Neural progenitor cell (in vitro differentiated cells): ENCODE data around the gene MKI67.

Experiments used
- EZH2 ChIP-seq: fragments of 200-600 bp; sonication (generic); IDR thresholded peaks from 2 replicates; pipeline ENCODE4 v1.6.1; 2017; ENCODE audit warnings: antibody characterized with exemption, mild to moderate bottlenecking, moderate library complexity
- EZH2phosphoT487 ChIP-seq: fragments of 200-600 bp; sonication (generic); IDR thresholded peaks from 2 replicates; pipeline ENCODE4 v1.6.1; 2017; ENCODE audit warnings: antibody characterized with exemption
- TF ChIP-seq, protein P1 (sequence below): fragments of 200-600 bp; sonication (generic); IDR thresholded peaks from 2 replicates; pipeline ENCODE4 v1.5.1; 2017; ENCODE audit warnings: antibody characterized with exemption, mild to moderate bottlenecking

DNA sequence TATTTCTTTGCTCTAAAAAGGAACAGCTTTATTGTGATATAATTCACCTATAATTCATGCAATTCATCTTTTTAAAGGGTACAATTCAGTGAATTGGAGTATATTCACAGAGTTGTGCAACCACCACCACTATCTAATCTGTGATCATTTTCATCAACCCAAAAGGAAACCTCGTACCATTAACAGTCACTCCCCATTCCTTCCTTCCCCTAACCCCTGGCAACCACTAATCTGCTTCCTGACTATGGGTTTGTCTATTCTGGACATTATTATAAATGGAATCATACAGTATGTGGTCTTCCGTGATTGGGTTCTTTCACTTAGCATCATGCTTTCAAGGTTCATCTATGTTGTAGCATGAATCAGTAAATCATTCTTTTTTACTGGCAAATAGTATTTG, 52.3 kb downstream of the MKI67 start:
- TF ChIP-seq, protein P1, sequence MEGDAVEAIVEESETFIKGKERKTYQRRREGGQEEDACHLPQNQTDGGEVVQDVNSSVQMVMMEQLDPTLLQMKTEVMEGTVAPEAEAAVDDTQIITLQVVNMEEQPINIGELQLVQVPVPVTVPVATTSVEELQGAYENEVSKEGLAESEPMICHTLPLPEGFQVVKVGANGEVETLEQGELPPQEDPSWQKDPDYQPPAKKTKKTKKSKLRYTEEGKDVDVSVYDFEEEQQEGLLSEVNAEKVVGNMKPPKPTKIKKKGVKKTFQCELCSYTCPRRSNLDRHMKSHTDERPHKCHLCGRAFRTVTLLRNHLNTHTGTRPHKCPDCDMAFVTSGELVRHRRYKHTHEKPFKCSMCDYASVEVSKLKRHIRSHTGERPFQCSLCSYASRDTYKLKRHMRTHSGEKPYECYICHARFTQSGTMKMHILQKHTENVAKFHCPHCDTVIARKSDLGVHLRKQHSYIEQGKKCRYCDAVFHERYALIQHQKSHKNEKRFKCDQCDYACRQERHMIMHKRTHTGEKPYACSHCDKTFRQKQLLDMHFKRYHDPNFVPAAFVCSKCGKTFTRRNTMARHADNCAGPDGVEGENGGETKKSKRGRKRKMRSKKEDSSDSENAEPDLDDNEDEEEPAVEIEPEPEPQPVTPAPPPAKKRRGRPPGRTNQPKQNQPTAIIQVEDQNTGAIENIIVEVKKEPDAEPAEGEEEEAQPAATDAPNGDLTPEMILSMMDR, result no peak
- no peak for TF ChIP-seq EZH2
- TF ChIP-seq EZH2phosphoT487, result no peak
